HepG2 (cell line): Measurements from ENCODE around the gene PKD2L1. TPM values are rescaled to one million over a fixed set of nuclear protein-coding genes. Genes with fewer than 3 reads are reported as not detected.

ENCODE experiments used
- ARID2 ChIP-seq: sonication (generic); formaldehyde crosslinking; IDR thresholded peaks from 2 replicates; pipeline ENCODE4 v1.8.1; 2022; ENCODE audit warnings: mild to moderate bottlenecking, missing genetic modification reagents, borderline replicate concordance
- NCOA5 ChIP-seq: sonication (generic); formaldehyde crosslinking; IDR thresholded peaks from 2 replicates; pipeline ENCODE4 v1.4.0; 2020; ENCODE audit warnings: missing genetic modification reagents
- ZEB1 ChIP-seq: IDR thresholded peaks from 2 replicates; pipeline ENCODE4 v1.6.1; 2012; ENCODE audit warnings: mild to moderate bottlenecking, low read depth, inconsistent platforms; ENCODE audit not compliant: insufficient replicate concordance
- ZNF12 ChIP-seq: sonication (generic); formaldehyde crosslinking; IDR thresholded peaks from 2 replicates; pipeline ENCODE4 v1.5.0; 2020; ENCODE audit warnings: missing genetic modification reagents
- ZNF33A ChIP-seq: sonication (generic); formaldehyde crosslinking; IDR thresholded peaks from 2 replicates; pipeline ENCODE4 v1.5.1; 2020; ENCODE audit warnings: missing genetic modification reagents, mild to moderate bottlenecking, moderate library complexity, borderline replicate concordance
- ZNF7 ChIP-seq: IDR thresholded peaks from 2 replicates; pipeline ENCODE4 v1.6.1; 2016; ENCODE audit warnings: missing biosample characterization, missing genetic modification reagents
- polyA plus RNA-seq, 8 experiments: library from polyadenylated mRNA; depleted of rRNA in 3 of 8; stranded (reverse) in 7 of 8; unstranded in 1 of 8; fragments of >200 nt; fragmentation: Illumina TruSeq in 4 of 8; extraction: Trizol in 4 of 8; gene quantifications; 2 replicates each; pipeline versions ENCODE4 v1.2.1 to v1.2.3, GENCODE V29; 2011 to 2016; ENCODE audit warnings: low read depth in 4 of 8, missing spikeins in 1 of 8, mixed read lengths in 1 of 8; ENCODE audit not compliant: insufficient read depth in 1 of 8
- total RNA-seq, 5 experiments: library from RNA; depleted of rRNA; stranded (reverse); fragments of >200 nt; fragmentation: Illumina TruSeq; extraction: Trizol; gene quantifications; 2 replicates each; pipeline ENCODE4 v1.2.3, GENCODE V29; 2016; ENCODE audit warnings: low read depth in 1 of 5
- TF ChIP-seq, protein P1 (sequence below): sonication (generic); formaldehyde crosslinking; IDR thresholded peaks from one replicate; pipeline ENCODE4 v1.5.1; 2020; ENCODE audit warnings: mild to moderate bottlenecking, missing genetic modification reagents; ENCODE audit errors: not compliant biosample characterization
- TF ChIP-seq, protein P2 (sequence below): sonication (generic); formaldehyde crosslinking; IDR thresholded peaks from 2 replicates; pipeline ENCODE4 v1.8.1; 2023; ENCODE audit warnings: mild to moderate bottlenecking, missing genetic modification reagents, borderline replicate concordance
- TF ChIP-seq, protein P3 (sequence below): IDR thresholded peaks from 2 replicates; pipeline ENCODE4 v1.4.0; 2020; ENCODE audit warnings: mild to moderate bottlenecking, missing genetic modification reagents
- TF ChIP-seq, protein P4 (sequence below): sonication (generic); formaldehyde crosslinking; IDR thresholded peaks from 2 replicates; pipeline ENCODE4 v1.5.0; 2020; ENCODE audit warnings: missing genetic modification reagents
- TF ChIP-seq, protein P5 (sequence below): sonication (generic); formaldehyde crosslinking; IDR thresholded peaks from 2 replicates; pipeline ENCODE4 v1.5.1; 2020; ENCODE audit warnings: missing genetic modification reagents, mild to moderate bottlenecking, borderline replicate concordance

Gene PKD2L1
- total and polyA plus RNA-seq, 2 of the 13 experiments (the other 11 are each of a cell fraction or from before 2014, with no cell fraction given) = 0.07 to 0.15 TPM

DNA sequence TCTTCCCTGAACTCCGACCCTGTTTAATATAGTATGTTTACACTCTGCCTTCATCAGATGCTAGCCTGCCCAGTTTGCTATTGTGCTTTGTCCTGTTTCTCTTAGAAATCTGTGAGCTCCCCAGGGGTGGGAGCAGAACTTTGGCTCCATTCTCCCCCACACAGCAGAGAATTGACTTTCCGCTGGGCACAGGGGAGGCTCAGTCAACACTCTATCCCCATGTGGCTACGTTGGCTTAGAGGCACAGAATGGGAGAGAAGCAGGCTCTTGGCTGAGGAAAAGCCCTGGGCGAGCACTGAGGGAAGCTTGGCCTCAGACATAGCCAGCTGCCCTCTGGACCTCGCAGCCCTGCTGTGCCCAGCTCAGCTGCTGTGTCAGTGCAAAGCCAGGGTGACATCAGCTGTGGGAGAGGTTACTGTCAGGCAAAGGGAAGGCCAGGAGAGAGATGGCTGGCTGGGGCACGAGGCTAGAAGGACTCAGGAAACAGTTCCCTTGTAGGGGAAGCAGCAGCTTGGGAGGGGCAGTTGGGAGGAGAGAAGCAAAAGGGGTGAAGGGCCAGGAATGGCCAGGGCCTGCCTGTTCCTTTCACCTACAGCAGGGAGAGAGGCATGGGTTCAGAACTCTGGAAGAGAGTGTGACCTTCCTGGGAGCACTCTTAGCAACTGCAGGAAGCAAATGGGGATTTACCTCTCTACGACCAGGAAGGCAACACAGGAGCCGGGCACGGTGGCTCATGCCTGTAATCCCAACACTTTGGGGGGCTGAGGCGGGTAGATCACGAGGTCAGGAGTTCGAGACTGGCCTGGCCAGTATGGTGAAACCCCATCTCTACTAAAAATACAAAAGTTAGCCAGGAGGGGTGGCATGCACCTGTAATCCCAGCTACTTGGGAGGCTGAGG is 11.2 kb upstream of the PKD2L1 start (continued):
- TF ChIP-seq, protein P1, sequence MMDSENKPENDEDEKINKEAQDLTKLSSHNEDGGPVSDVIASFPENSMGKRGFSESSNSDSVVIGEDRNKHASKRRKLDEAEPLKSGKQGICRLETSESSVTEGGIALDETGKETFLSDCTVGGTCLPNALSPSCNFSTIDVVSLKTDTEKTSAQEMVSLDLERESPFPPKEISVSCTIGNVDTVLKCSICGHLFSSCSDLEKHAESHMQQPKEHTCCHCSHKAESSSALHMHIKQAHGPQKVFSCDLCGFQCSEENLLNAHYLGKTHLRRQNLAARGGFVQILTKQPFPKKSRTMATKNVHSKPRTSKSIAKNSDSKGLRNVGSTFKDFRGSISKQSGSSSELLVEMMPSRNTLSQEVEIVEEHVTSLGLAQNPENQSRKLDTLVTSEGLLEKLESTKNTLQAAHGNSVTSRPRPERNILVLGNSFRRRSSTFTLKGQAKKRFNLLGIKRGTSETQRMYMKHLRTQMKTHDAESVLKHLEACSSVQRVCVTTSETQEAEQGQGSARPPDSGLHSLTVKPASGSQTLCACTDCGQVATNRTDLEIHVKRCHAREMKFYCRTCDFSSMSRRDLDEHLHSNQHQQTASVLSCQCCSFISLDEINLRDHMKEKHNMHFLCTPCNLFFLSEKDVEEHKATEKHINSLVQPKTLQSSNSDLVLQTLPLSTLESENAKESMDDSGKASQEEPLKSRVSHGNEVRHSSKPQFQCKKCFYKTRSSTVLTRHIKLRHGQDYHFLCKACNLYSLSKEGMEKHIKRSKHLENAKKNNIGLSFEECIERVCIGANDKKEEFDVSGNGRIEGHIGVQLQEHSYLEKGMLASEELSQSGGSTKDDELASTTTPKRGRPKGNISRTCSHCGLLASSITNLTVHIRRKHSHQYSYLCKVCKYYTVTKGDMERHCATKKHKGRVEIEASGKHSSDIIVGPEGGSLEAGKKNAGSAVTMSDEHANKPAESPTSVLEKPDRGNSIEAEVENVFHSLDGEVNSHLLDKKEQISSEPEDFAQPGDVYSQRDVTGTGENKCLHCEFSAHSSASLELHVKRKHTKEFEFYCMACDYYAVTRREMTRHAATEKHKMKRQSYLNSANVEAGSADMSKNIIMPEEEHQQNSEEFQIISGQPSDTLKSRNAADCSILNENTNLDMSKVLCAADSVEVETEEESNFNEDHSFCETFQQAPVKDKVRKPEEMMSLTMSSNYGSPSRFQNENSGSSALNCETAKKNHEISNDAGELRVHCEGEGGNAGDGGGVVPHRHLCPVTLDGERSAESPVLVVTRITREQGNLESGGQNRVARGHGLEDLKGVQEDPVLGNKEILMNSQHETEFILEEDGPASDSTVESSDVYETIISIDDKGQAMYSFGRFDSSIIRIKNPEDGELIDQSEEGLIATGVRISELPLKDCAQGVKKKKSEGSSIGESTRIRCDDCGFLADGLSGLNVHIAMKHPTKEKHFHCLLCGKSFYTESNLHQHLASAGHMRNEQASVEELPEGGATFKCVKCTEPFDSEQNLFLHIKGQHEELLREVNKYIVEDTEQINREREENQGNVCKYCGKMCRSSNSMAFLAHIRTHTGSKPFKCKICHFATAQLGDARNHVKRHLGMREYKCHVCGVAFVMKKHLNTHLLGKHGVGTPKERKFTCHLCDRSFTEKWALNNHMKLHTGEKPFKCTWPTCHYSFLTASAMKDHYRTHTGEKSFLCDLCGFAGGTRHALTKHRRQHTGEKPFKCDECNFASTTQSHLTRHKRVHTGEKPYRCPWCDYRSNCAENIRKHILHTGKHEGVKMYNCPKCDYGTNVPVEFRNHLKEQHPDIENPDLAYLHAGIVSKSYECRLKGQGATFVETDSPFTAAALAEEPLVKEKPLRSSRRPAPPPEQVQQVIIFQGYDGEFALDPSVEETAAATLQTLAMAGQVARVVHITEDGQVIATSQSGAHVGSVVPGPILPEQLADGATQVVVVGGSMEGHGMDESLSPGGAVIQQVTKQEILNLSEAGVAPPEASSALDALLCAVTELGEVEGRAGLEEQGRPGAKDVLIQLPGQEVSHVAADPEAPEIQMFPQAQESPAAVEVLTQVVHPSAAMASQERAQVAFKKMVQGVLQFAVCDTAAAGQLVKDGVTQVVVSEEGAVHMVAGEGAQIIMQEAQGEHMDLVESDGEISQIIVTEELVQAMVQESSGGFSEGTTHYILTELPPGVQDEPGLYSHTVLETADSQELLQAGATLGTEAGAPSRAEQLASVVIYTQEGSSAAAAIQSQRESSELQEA (CRISPR knock-in tag) = no peak
- TF ChIP-seq ZNF33A (CRISPR knock-in tag) = no peak
- TF ChIP-seq NCOA5 (CRISPR knock-in tag) = no peak
- TF ChIP-seq, protein P2, sequence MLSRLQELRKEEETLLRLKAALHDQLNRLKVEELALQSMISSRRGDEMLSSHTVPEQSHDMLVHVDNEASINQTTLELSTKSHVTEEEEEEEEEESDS (CRISPR knock-in tag) = no peak
- no peak for TF ChIP-seq ARID2 (CRISPR knock-in tag)
- TF ChIP-seq, protein P3, sequence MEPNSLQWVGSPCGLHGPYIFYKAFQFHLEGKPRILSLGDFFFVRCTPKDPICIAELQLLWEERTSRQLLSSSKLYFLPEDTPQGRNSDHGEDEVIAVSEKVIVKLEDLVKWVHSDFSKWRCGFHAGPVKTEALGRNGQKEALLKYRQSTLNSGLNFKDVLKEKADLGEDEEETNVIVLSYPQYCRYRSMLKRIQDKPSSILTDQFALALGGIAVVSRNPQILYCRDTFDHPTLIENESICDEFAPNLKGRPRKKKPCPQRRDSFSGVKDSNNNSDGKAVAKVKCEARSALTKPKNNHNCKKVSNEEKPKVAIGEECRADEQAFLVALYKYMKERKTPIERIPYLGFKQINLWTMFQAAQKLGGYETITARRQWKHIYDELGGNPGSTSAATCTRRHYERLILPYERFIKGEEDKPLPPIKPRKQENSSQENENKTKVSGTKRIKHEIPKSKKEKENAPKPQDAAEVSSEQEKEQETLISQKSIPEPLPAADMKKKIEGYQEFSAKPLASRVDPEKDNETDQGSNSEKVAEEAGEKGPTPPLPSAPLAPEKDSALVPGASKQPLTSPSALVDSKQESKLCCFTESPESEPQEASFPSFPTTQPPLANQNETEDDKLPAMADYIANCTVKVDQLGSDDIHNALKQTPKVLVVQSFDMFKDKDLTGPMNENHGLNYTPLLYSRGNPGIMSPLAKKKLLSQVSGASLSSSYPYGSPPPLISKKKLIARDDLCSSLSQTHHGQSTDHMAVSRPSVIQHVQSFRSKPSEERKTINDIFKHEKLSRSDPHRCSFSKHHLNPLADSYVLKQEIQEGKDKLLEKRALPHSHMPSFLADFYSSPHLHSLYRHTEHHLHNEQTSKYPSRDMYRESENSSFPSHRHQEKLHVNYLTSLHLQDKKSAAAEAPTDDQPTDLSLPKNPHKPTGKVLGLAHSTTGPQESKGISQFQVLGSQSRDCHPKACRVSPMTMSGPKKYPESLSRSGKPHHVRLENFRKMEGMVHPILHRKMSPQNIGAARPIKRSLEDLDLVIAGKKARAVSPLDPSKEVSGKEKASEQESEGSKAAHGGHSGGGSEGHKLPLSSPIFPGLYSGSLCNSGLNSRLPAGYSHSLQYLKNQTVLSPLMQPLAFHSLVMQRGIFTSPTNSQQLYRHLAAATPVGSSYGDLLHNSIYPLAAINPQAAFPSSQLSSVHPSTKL (CRISPR knock-in tag) = no peak; the same call in none of the 2 replicates
- TF ChIP-seq, protein P4, sequence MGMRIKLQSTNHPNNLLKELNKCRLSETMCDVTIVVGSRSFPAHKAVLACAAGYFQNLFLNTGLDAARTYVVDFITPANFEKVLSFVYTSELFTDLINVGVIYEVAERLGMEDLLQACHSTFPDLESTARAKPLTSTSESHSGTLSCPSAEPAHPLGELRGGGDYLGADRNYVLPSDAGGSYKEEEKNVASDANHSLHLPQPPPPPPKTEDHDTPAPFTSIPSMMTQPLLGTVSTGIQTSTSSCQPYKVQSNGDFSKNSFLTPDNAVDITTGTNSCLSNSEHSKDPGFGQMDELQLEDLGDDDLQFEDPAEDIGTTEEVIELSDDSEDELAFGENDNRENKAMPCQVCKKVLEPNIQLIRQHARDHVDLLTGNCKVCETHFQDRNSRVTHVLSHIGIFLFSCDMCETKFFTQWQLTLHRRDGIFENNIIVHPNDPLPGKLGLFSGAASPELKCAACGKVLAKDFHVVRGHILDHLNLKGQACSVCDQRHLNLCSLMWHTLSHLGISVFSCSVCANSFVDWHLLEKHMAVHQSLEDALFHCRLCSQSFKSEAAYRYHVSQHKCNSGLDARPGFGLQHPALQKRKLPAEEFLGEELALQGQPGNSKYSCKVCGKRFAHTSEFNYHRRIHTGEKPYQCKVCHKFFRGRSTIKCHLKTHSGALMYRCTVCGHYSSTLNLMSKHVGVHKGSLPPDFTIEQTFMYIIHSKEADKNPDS = no peak
- TF ChIP-seq ZNF12 = no peak
- TF ChIP-seq, protein P5, sequence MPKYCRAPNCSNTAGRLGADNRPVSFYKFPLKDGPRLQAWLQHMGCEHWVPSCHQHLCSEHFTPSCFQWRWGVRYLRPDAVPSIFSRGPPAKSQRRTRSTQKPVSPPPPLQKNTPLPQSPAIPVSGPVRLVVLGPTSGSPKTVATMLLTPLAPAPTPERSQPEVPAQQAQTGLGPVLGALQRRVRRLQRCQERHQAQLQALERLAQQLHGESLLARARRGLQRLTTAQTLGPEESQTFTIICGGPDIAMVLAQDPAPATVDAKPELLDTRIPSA = no peak
- no peak for TF ChIP-seq ZNF7 (CRISPR knock-in tag)
- no peak for TF ChIP-seq ZEB1
